SU-DHL-6 (cell line): ENCODE measurements around the gene FKRP.

Experiments used
- H2AFZ ChIP-seq: fragments of 200-600 bp; sonication (generic); 2 replicates; pipeline ENCODE4 v1.6.1; 2014; ENCODE audit warnings: low read depth, mild to moderate bottlenecking, moderate library complexity, mixed read lengths, antibody characterized with exemption, low read length; ENCODE audit not compliant: severe bottlenecking
- H3F3A ChIP-seq: fragments of 200-600 bp; shearing (Covaris generic); 2 replicates; pipeline ENCODE4 v1.6.0; 2016; ENCODE audit warnings: antibody characterized with exemption, mild to moderate bottlenecking; ENCODE audit not compliant: insufficient read depth
- H3K27ac ChIP-seq: fragments of 200-600 bp; sonication (generic); 2 replicates; pipeline ENCODE4 v1.5.1; 2016; ENCODE audit warnings: low read depth, mild to moderate bottlenecking, low read length, moderate library complexity, mixed read lengths
- H3K27me3 ChIP-seq: fragments of 200-600 bp; sonication (generic), shearing (Covaris generic); 2 replicates; pipeline ENCODE4 v1.6.0; 2014; ENCODE audit warnings: mild to moderate bottlenecking, low read length
- H3K36me3 ChIP-seq: fragments of 200-600 bp; sonication (generic); 2 replicates; pipeline ENCODE4 v1.6.1; 2014; ENCODE audit warnings: mild to moderate bottlenecking, low read length, mixed read lengths
- H3K4me2 ChIP-seq: fragments of 300-600, 200-600 bp; shearing (Covaris generic), sonication (generic); 2 replicates; pipeline ENCODE4 v1.6.0; 2014; ENCODE audit warnings: low read length, low read depth, mild to moderate bottlenecking; ENCODE audit not compliant: poor library complexity, severe bottlenecking
- H3K4me3 ChIP-seq: fragments of 200-600 bp; sonication (generic); 2 replicates; pipeline ENCODE4 v1.5.1; 2014; ENCODE audit warnings: antibody characterized with exemption, low read length, mild to moderate bottlenecking, mixed read lengths; ENCODE audit not compliant: insufficient read depth, poor library complexity, severe bottlenecking
- H3K79me2 ChIP-seq: fragments of 200-600 bp; sonication (generic); 2 replicates; pipeline ENCODE4 v1.6.1; 2014; ENCODE audit warnings: mild to moderate bottlenecking, low read length, moderate library complexity; ENCODE audit not compliant: insufficient read depth
- H3K9ac ChIP-seq: fragments of 200-600 bp; sonication (generic); 2 replicates; pipeline ENCODE4 v1.7.0; 2014; ENCODE audit warnings: mild to moderate bottlenecking, low read length
- H3K9me2 ChIP-seq: fragments of 200-600 bp; sonication (generic); replicated peaks from 2 replicates; pipeline ENCODE4 v1.6.1; 2014; ENCODE audit warnings: low read length; ENCODE audit not compliant: insufficient read depth
- H3K9me3 ChIP-seq: fragments of 200-600 bp; sonication (generic); 2 replicates; pipeline ENCODE4 v1.6.1; 2014; ENCODE audit warnings: low read length, mixed read lengths; ENCODE audit not compliant: insufficient read depth
- H4K20me1 ChIP-seq: fragments of 200-600 bp; sonication (generic); 2 replicates; pipeline ENCODE4 v1.6.1; 2014; ENCODE audit warnings: low read depth, mild to moderate bottlenecking, antibody characterized with exemption, low read length, moderate library complexity, mixed read lengths
- EZH2phosphoT487 ChIP-seq: fragments of 200-600 bp; sonication (generic), shearing (Covaris generic); conservative IDR thresholded peaks from 2 replicates; pipeline ENCODE4 v1.6.1; 2018; ENCODE audit warnings: mild to moderate bottlenecking, antibody characterized with exemption, low read length, moderate library complexity, mixed read lengths
- TF ChIP-seq, protein P1 (sequence below): fragments of 200-600 bp; sonication (generic); IDR thresholded peaks from one replicate; pipeline ENCODE4 v1.5.1; 2017; ENCODE audit warnings: antibody characterized with exemption, mild to moderate bottlenecking, low read length, moderate library complexity; ENCODE audit not compliant: insufficient read depth, poor library complexity, severe bottlenecking

FKRP gene

DNA sequence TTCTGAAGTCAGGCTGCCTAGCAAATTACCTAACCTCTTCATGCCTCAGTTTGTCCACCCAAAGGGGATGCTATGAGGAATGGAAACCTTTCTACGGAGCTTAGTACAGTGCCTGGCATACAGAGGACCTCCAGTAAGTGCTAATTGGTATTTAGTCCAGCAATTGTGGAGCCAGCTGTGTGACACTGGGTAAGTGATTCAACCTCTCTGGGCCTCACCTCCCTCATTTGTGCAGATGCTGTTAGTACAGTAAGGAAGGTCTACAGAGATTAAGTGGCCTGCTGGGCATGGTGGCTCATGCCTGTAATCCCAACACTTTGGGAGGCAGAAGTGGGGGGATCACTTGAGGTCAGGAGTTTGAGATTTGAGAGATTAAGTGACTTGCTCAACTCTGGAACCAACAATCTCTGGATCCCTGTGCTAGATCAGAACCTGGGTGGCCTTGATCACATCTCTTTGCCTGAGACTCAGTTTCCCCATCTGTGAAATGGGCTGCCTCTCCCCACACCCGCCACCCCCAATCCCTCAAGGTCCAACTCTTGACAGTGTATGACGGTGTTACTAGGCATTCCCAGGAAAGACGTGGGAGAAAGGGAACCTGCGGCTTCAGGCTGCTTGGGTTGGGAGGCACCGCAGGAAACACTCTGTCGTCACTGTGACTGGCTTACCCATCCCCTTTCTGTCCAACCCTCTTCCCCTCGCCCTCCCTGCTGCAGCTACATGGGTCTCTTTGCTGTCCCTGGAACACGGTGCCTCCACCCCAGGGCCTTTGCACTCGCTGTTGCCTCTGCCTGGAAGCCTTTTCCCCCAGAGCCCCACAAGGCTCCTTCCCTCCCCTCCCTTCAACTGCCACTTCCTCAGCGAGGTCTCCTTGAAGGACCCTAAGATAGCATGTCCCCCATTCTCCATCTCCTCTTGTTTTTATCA lies 47.2 kb upstream of the FKRP start:
- no peak overlapping the region for H3K4me3 ChIP-seq
- no peak overlapping the region for H3K9ac ChIP-seq
- H3K36me3 ChIP-seq: peaks cover 13% of the 10 kb centered on the region; the same call in 1 of the 2 replicates
- H3K4me2 ChIP-seq: no peak overlapping the region
- H3K9me3 ChIP-seq: no peaks in the 10 kb centered on the region
- H3K9me2 ChIP-seq: no peaks in the 10 kb centered on the region
- no peaks in the 10 kb centered on the region for H3K79me2 ChIP-seq
- no peaks in the 10 kb centered on the region for H3F3A ChIP-seq
- no peak overlapping the region for H3K27ac ChIP-seq
- TF ChIP-seq, protein P1, sequence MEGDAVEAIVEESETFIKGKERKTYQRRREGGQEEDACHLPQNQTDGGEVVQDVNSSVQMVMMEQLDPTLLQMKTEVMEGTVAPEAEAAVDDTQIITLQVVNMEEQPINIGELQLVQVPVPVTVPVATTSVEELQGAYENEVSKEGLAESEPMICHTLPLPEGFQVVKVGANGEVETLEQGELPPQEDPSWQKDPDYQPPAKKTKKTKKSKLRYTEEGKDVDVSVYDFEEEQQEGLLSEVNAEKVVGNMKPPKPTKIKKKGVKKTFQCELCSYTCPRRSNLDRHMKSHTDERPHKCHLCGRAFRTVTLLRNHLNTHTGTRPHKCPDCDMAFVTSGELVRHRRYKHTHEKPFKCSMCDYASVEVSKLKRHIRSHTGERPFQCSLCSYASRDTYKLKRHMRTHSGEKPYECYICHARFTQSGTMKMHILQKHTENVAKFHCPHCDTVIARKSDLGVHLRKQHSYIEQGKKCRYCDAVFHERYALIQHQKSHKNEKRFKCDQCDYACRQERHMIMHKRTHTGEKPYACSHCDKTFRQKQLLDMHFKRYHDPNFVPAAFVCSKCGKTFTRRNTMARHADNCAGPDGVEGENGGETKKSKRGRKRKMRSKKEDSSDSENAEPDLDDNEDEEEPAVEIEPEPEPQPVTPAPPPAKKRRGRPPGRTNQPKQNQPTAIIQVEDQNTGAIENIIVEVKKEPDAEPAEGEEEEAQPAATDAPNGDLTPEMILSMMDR: no peak
- TF ChIP-seq EZH2phosphoT487: no peak
- no peaks in the 10 kb centered on the region for H4K20me1 ChIP-seq
- H3K27me3 ChIP-seq: no peaks in the 10 kb centered on the region
- H2AFZ ChIP-seq: no peak overlapping the region

DNA sequence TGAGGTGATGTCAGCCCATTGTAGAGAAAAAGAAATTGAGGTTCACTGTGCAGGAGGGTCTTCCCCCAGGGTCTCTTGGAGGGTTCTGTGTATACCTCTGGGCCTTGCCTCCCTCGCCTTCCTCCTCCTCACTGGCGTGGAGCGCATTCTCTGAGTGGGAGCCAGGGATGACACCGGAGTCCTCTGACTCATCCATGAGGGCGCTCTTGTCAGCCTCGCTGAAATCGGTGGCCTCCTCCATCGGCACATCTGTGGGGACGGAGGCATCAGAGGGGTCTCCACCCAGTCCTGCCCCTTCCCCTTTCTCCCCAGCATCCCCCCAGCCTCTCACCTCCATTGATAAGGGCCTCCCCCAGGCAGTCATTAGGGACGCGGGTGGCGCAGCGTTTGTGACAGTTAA lies 45.2 kb upstream of the FKRP start:
- Histone ChIP-seq H3K4me2 (no peak overlapping the region), H3K9ac (no peak overlapping the region), H3K36me3 (peaks cover 11% of the 10 kb centered on the region; the same call in 1 of the 2 replicates), H3K27ac (no peak overlapping the region), H2AFZ (no peak overlapping the region), H4K20me1 (no peaks in the 10 kb centered on the region), H3K9me2 (no peaks in the 10 kb centered on the region), H3K79me2 (no peaks in the 10 kb centered on the region), H3K27me3 (no peaks in the 10 kb centered on the region), H3K9me3 (no peaks in the 10 kb centered on the region), H3K4me3 (no peak overlapping the region), H3F3A (no peaks in the 10 kb centered on the region)
- TF ChIP-seq, protein P1: no peak
- no peak for TF ChIP-seq EZH2phosphoT487

DNA sequence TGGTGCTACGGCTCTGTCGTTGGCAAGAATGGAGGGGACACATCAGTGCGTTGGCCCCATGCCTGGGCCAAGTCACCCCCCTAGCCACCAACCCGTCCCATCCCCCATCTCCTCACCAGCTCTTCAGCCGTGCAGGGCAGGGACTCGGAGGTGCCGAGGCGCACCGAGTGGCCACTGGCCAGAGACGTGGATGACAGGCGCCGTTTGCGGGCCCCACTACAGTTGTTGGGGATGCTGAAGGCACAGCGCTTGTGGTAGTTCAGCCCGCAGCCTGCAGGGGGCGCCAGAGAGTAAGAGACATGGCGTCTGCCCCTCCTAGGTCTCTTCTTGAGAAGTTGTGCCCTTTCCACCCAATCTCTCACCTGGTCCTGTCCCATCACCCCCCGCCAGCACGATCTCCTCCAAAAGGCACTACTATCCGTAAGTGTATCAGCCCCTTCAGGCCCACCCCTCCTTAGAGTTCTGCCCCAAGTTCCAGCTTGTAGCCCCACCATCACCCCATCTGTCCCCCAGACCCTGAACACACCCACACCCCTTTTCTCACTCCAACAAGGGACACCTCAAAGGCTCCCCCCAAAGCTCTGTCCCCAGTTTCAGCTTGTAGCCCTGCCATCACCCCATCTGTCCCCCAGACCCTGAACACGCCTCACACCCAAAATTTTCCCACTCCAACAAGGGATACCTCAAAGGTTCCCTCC lies 41.3 kb upstream of the FKRP start:
- Histone ChIP-seq H3K9me2 (no peaks in the 10 kb centered on the region), H3K79me2 (no peaks in the 10 kb centered on the region), H2AFZ (no peak overlapping the region), H3K27ac (no peak overlapping the region), H3K4me3 (no peak overlapping the region), H3K27me3 (no peaks in the 10 kb centered on the region), H3K9ac (no peak overlapping the region), H3K9me3 (no peaks in the 10 kb centered on the region), H3K4me2 (no peak overlapping the region), H3F3A (0 out of 2 replicates have a peak, but pooled peaks cover 3% of the 10 kb centered on the region), H3K36me3 (peaks cover 6% of the 10 kb centered on the region; the same call in 1 of the 2 replicates), H4K20me1 (no peaks in the 10 kb centered on the region)
- TF ChIP-seq, protein P1: peak; percentile 94
- TF ChIP-seq EZH2phosphoT487: no peak
